HEK293 (cell line): Measurements from ENCODE around the gene RASGRF2.

Experiments used
- CTCF ChIA-PET: fragments of 350-600 bp; formaldehyde crosslinking; extraction: SDS; loops from one replicate; lab custom pipeline; 2021; ENCODE audit warnings: antibody characterized with exemption; lab: Yijun Ruan, JAX
- POLR2A ChIA-PET: fragments of 300-600 bp; formaldehyde crosslinking; extraction: SDS; loops from one replicate; lab custom pipeline; 2020; ENCODE audit warnings: antibody characterized with exemption, inconsistent platforms; lab: Yijun Ruan, JAX
- H3K27ac ChIP-seq: fragments of 200-500 bp; sonication (Bioruptor generic); 2 replicates; pipeline ENCODE4 v1.5.1; 2014; ENCODE audit warnings: low read depth, low read length, control low read depth, inconsistent platforms; ENCODE audit errors: extremely low read depth
- H3K36me3 ChIP-seq, 2 experiments: fragments of 200-500 bp in 1 of 2; sonication (Bioruptor generic) in 1 of 2; 1 replicate in 1 of 2; 2 replicates in 1 of 2; pipeline ENCODE4 v1.5.1; 2014 to 2017; ENCODE audit warnings: inconsistent platforms in 2 of 2, low read length in 2 of 2; ENCODE audit not compliant: control insufficient read depth in 2 of 2, insufficient read depth in 1 of 2
- H3K4me1 ChIP-seq: fragments of 200-500 bp; sonication (Bioruptor generic); 2 replicates; pipeline ENCODE4 v1.5.1; 2014; ENCODE audit warnings: mild to moderate bottlenecking, low read length, inconsistent platforms; ENCODE audit not compliant: control insufficient read depth, insufficient read depth
- H3K4me3 ChIP-seq: 2 replicates; pipeline ENCODE4 v1.5.1; 2011; ENCODE audit warnings: low read depth, mild to moderate bottlenecking, control low read depth, low read length, moderate library complexity
- H3K9me3 ChIP-seq: fragments of 200-500 bp; sonication (Bioruptor generic); 2 replicates; pipeline ENCODE4 v1.5.1; 2014; ENCODE audit warnings: low read depth, low read length, inconsistent platforms; ENCODE audit not compliant: control insufficient read depth, insufficient read depth
- CTCF ChIP-seq: fragments of 450-650 bp; formaldehyde crosslinking; IDR thresholded peaks from 2 replicates; pipeline ENCODE4 v1.5.1; 2016; ENCODE audit warnings: missing biosample characterization, missing genetic modification characterization
- ELK4 ChIP-seq: IDR thresholded peaks from 2 replicates; pipeline ENCODE4 v1.6.1; 2011; ENCODE audit warnings: mild to moderate bottlenecking, low read depth, low read length, borderline replicate concordance
- HOXA7 ChIP-seq: sonication (generic); formaldehyde crosslinking; IDR thresholded peaks from 2 replicates; pipeline ENCODE4 v1.8.1; 2022; ENCODE audit warnings: missing genetic modification reagents, borderline replicate concordance
- PRDM10 ChIP-seq: fragments of 450-650 bp; formaldehyde crosslinking; IDR thresholded peaks from 2 replicates; pipeline ENCODE4 v1.5.1; 2016; ENCODE audit warnings: missing biosample characterization, missing genetic modification characterization
- ZBTB10 ChIP-seq: fragments of 450-650 bp; formaldehyde crosslinking; IDR thresholded peaks from 2 replicates; pipeline ENCODE4 v1.5.1; 2016; ENCODE audit warnings: missing biosample characterization, missing genetic modification characterization
- ZIC2 ChIP-seq: fragments of 450-650 bp; formaldehyde crosslinking; IDR thresholded peaks from 2 replicates; pipeline ENCODE4 v1.5.1; 2016; ENCODE audit warnings: missing biosample characterization, missing genetic modification characterization
- ZNF148 ChIP-seq: fragments of 450-650 bp; formaldehyde crosslinking; IDR thresholded peaks from 2 replicates; pipeline ENCODE4 v1.5.0; 2017; ENCODE audit warnings: missing biosample characterization, missing genetic modification characterization, borderline replicate concordance
- ZNF2 ChIP-seq: fragments of 450-650 bp; formaldehyde crosslinking; IDR thresholded peaks from 2 replicates; pipeline ENCODE4 v1.5.1; 2016; ENCODE audit warnings: missing biosample characterization, missing genetic modification characterization
- ZNF416 ChIP-seq: fragments of 450-650 bp; formaldehyde crosslinking; IDR thresholded peaks from 2 replicates; pipeline ENCODE4 v1.5.1; 2016; ENCODE audit warnings: missing biosample characterization, missing genetic modification characterization
- ZNF433 ChIP-seq: fragments of 450-650 bp; formaldehyde crosslinking; IDR thresholded peaks from 2 replicates; pipeline ENCODE4 v1.5.1; 2016; ENCODE audit warnings: missing biosample characterization, missing genetic modification characterization, low read depth
- ZNF548 ChIP-seq: fragments of 450-650 bp; formaldehyde crosslinking; IDR thresholded peaks from 2 replicates; pipeline ENCODE4 v1.5.1; 2016; ENCODE audit warnings: missing biosample characterization, missing genetic modification characterization
- ZNF560 ChIP-seq: fragments of 450-650 bp; formaldehyde crosslinking; IDR thresholded peaks from 2 replicates; pipeline ENCODE4 v1.5.1; 2017; ENCODE audit warnings: missing biosample characterization, missing genetic modification characterization, borderline replicate concordance
- ZNF561 ChIP-seq: fragments of 450-650 bp; IDR thresholded peaks from 2 replicates; pipeline ENCODE4 v1.5.1; 2018; ENCODE audit warnings: missing biosample characterization, missing genetic modification characterization, borderline replicate concordance
- ZNF658 ChIP-seq: fragments of 450-650 bp; formaldehyde crosslinking; IDR thresholded peaks from 2 replicates; pipeline ENCODE4; 2016; ENCODE audit warnings: missing biosample characterization, missing genetic modification characterization
- ZNF768 ChIP-seq: fragments of 450-650 bp; formaldehyde crosslinking; IDR thresholded peaks from 2 replicates; pipeline ENCODE4 v1.5.1; 2018; ENCODE audit warnings: missing biosample characterization, mild to moderate bottlenecking, missing genetic modification characterization
- ZSCAN18 ChIP-seq: fragments of 450-650 bp; formaldehyde crosslinking; IDR thresholded peaks from 2 replicates; pipeline ENCODE4 v1.5.1; 2016; ENCODE audit warnings: missing biosample characterization, missing genetic modification characterization
- ZSCAN4 ChIP-seq: fragments of 450-650 bp; formaldehyde crosslinking; IDR thresholded peaks from 2 replicates; pipeline ENCODE4 v1.5.1; 2017; ENCODE audit warnings: missing biosample characterization, missing genetic modification characterization

Gene RASGRF2

GRCh38 chr5:81212211-81212751 is 252.1 kb downstream of the RASGRF2 start (continued):
- no peak for TF ChIP-seq ZBTB10 (tag by site-specific recombination)
- no peak for TF ChIP-seq ZNF2 (tag by site-specific recombination)
- TF ChIP-seq, all 188 proteins: peak for 0

GRCh38 chr5:81213070-81213469 is 252.9 kb downstream of the RASGRF2 start:
- H3K4me1 ChIP-seq, result no peaks in the 10 kb centered on the region
- ChIA-PET CTCF (interaction anchor here (0.6 kb wide), 1 partner anchor 74 kb away, joined by 3 read pairs; no protein-coding TSS in a partner anchor), POLR2A (no interaction called here)
- no peak overlapping the region for H3K27ac ChIP-seq
- no peak overlapping the region for H3K4me3 ChIP-seq
- no peak for TF ChIP-seq ZNF768
- no peak for TF ChIP-seq CTCF (tag by site-specific recombination)
- TF ChIP-seq ZNF548, result no peak
- no peak for TF ChIP-seq ZSCAN4 (tag by site-specific recombination)
- no peak for TF ChIP-seq ZNF560
- no peak for TF ChIP-seq ZNF433
- no peak for TF ChIP-seq ZNF658
- TF ChIP-seq ZIC2 (tag by site-specific recombination), result no peak
- no peak for TF ChIP-seq ZNF561
- TF ChIP-seq HOXA7 (CRISPR knock-in tag), result no peak
- no peak for TF ChIP-seq PRDM10 (tag by site-specific recombination)
- no peak for TF ChIP-seq ZSCAN18 (tag by site-specific recombination)
- TF ChIP-seq ZNF148 (tag by site-specific recombination), result no peak
- no peak for TF ChIP-seq ELK4
- no peak for TF ChIP-seq ZNF416
- no peaks in the 10 kb centered on the region for H3K36me3 ChIP-seq
- no peaks in the 10 kb centered on the region for H3K9me3 ChIP-seq
